ENCODE data around the gene HOXD9. TPM values are rescaled to one million over a fixed set of nuclear protein-coding genes. Genes with fewer than 3 reads are reported as not detected.

The HOXD9 gene
- total and polyA plus RNA-seq, 2 of the 8 experiments (the other 6 are each of a cell fraction or from before 2014, with no cell fraction given): not detected

DNA sequence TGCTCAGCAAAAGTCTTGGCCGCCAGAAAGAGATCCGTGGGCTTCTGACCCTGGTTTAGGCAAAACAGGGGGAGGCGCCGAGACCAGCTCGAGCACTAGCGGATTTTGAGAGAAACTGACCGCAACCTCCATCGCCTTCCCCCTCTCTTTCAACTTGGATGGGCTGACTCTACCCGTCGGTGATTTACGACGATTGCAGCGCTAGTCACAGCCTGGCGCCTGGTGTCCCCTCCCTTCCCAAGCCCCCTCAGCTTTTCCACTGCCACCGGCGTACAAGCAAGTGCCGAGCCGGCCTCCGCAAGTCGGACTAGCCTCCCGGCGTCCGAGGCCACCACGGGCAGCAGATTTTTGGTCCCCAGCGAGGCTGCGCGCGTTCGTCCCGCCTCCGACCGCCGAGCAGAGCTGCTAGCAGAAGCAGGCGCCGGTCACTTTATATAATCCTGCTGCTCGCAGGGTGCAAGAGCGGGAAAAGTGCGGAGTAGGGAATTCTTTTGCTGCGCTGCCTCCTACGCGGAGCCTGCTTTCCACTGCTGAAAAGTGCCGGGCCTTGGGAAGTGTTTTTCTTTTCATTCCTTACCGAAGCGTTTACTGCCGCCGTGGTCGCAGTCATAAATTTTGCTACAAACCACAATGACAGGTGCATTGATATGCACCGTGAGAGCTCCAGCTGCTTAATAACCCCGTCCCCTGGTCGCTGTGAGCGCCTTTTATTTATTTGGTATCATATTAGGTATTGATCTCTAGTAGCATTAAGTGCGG, 42.3 kb downstream of the HOXD9 start (continued):
- no peak for TF ChIP-seq SIRT6 (IDR thresholded peaks at IDR 0.05; ENCODE audit: low read length)
- TF ChIP-seq SP4 (IDR thresholded peaks at IDR 0.05; ENCODE audit: low read length): no peak
- TF ChIP-seq SIX5 (IDR thresholded peaks at IDR 0.05; ENCODE audit: low read depth, low read length): no peak
- TF ChIP-seq MAFK (IDR thresholded peaks at IDR 0.05; ENCODE audit: low read depth, low read length): no peak
- no peak; the same call in 1 of the 2 replicates for TF ChIP-seq CBX8 (IDR thresholded peaks at IDR 0.05; ENCODE audit: borderline replicate concordance, low read depth, low read length)
- TF ChIP-seq CTBP2 (IDR thresholded peaks at IDR 0.05; ENCODE audit: borderline replicate concordance, insufficient read depth, insufficient read length, low read length): no peak
- no peak for TF ChIP-seq GABPA (IDR thresholded peaks at IDR 0.05; ENCODE audit: borderline replicate concordance, insufficient read depth, low read length)
- no peak for TF ChIP-seq POU5F1 (IDR thresholded peaks at IDR 0.05; ENCODE audit: low read depth, low read length)
- no peak for TF ChIP-seq JUN (IDR thresholded peaks at IDR 0.05; ENCODE audit: low read depth, low read length)
- TF ChIP-seq RNF2 (IDR thresholded peaks at IDR 0.05; ENCODE audit: borderline replicate concordance, low read depth, low read length, missing control alignments, poor library complexity, severe bottlenecking): peak; percentile 99
- TF ChIP-seq BCL11A (IDR thresholded peaks at IDR 0.05; ENCODE audit: low read depth in 2 of 2, low read length in 2 of 2): no peak
